HL-60 (cell line): Measurements from ENCODE around the gene SLC36A2.

ENCODE experiments used
- DNase-seq, 2 experiments: peaks; one replicate each; pipeline ENCODE4 v3.0.0-alpha.2; 2010 to 2020; ENCODE audit warnings: low read depth in 1 of 2, low spot score in 1 of 2
- H3K27ac ChIP-seq: fragments of 250-450 bp; sonication (Bioruptor Pico); replicated peaks from 2 replicates; pipeline ENCODE4 v1.5.1; 2020; ENCODE audit warnings: mild to moderate bottlenecking, moderate library complexity
- H3K27me3 ChIP-seq: fragments of 250-450 bp; sonication (Bioruptor Pico); 2 replicates; pipeline ENCODE4 v1.5.1; 2021; ENCODE audit warnings: mild to moderate bottlenecking, moderate library complexity; ENCODE audit not compliant: insufficient read depth, poor library complexity, severe bottlenecking
- H3K4me3 ChIP-seq: replicated peaks from 2 replicates; pipeline ENCODE4 v1.5.1; 2011; ENCODE audit warnings: mild to moderate bottlenecking, control low read depth, low read length; ENCODE audit not compliant: insufficient read depth
- CTCF ChIP-seq: IDR thresholded peaks from one replicate; pipeline ENCODE4 v1.5.1; 2011; ENCODE audit warnings: low read length, control low read depth, inconsistent platforms; ENCODE audit not compliant: insufficient read depth
- GABPA ChIP-seq: IDR thresholded peaks from 2 replicates; pipeline ENCODE4 v1.6.1; 2012; ENCODE audit warnings: low read depth
- POLR2AphosphoS5 ChIP-seq: IDR thresholded peaks from 2 replicates; pipeline ENCODE4 v1.6.1; 2012; ENCODE audit warnings: low read depth
- REST ChIP-seq: IDR thresholded peaks from 2 replicates; pipeline ENCODE4 v1.6.1; 2012; ENCODE audit warnings: low read depth; ENCODE audit not compliant: insufficient replicate concordance
- SPI1 ChIP-seq: IDR thresholded peaks from 2 replicates; pipeline ENCODE4 v1.6.1; 2012; ENCODE audit warnings: low read depth, mild to moderate bottlenecking, borderline replicate concordance

The SLC36A2 gene

GRCh38 chr5:151327585-151327984, 19.8 kb downstream of the SLC36A2 start:
- Histone ChIP-seq H3K4me3 (no peak overlapping the region), H3K27ac (no peak overlapping the region), H3K27me3 (no peaks in the 10 kb centered on the region)
- no peak for TF ChIP-seq SPI1
- TF ChIP-seq POLR2AphosphoS5: no peak
- TF ChIP-seq CTCF: no peak
- no peak for TF ChIP-seq GABPA
- no peak for TF ChIP-seq REST
- no peak for DNase-seq

GRCh38 chr5:151326266-151326665, 21.1 kb downstream of the SLC36A2 start:
- DNase-seq: no peak
- no peak overlapping the region for H3K4me3 ChIP-seq
- TF ChIP-seq CTCF: no peak
- no peak for TF ChIP-seq GABPA
- no peak for TF ChIP-seq POLR2AphosphoS5
- no peak for TF ChIP-seq REST
- TF ChIP-seq SPI1: no peak
- H3K27ac ChIP-seq: no peak overlapping the region
- no peaks in the 10 kb centered on the region for H3K27me3 ChIP-seq

GRCh38 chr5:151320481-151320880, 26.9 kb downstream of the SLC36A2 start:
- TF ChIP-seq CTCF (no peak), REST (no peak), GABPA (no peak), POLR2AphosphoS5 (no peak), SPI1 (no peak)
- Histone ChIP-seq H3K27me3 (no peaks in the 10 kb centered on the region), H3K4me3 (no peak overlapping the region), H3K27ac (no peak overlapping the region)
- DNase-seq: no peak
